ENCODE results near the gene RAP1A.

DNA sequence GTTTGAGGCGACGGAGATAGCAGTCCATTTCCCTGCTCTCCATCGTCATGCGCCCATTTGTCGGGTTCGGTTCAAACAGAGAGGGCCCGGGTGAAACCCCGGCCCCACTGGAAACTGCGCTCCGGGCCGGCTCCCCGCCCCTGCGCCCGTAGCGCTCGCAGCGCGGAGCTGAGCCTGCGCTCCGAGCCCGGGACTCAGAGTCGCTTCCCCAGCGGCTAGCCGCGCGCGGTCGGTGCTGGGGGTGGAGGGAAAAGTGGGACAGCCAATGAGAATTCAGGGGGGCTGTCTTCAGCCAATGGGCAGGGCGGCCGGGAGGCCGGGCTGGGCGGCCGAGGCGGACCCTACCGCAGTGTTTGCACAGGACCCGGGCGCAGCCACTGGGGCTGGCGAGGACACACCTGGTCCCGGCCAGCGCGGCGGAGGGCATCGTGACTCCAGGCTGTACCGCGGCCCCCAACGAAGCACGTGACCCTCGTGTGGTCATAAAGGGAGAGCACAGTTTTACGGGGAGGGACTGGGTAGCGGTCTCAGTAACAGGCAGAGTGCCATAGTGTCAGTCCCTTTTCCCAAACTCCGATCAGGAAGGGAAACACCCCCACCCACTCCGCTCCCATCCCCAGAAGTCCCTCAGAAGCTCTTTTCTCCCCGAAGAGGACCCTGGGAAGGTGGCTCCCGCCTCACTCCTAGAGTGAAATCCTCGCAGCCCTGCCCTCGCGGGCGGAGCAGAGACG lies 119.8 kb downstream of the RAP1A start, which contains the start of gene INKA2:
- TF ChIP-seq POLR2AphosphoS5 (IDR thresholded peaks at IDR 0.05; ENCODE audit: borderline replicate concordance, low read depth, low read length) (no peak), EZH2 (IDR thresholded peaks at IDR 0.05) (no peak)
